ENCODE results near the gene FA2H.

Gene FA2H

GRCh38 chr16:74785031-74785430 is 10.4 kb upstream of the FA2H start:
- no peak for ATAC-seq
- TF ChIP-seq ZNF8 (CRISPR knock-in tag; IDR thresholded peaks at IDR 0.05) (no peak), ARNTL (CRISPR knock-in tag; IDR thresholded peaks at IDR 0.05; ENCODE audit: borderline replicate concordance, low read depth) (no peak), SNAI2 (CRISPR knock-in tag; IDR thresholded peaks at IDR 0.05) (no peak), GLIS3 (CRISPR knock-in tag; IDR thresholded peaks at IDR 0.05) (no peak), TCF4 (CRISPR knock-in tag; IDR thresholded peaks at IDR 0.05; ENCODE audit: borderline replicate concordance) (no peak), ESRRG (CRISPR knock-in tag; IDR thresholded peaks at IDR 0.05) (no peak), ZFP30 (CRISPR knock-in tag; IDR thresholded peaks at IDR 0.05) (no peak), ZFP3 (CRISPR knock-in tag; IDR thresholded peaks at IDR 0.05) (no peak), PPARA (CRISPR knock-in tag; IDR thresholded peaks at IDR 0.05; ENCODE audit: borderline replicate concordance) (no peak), CREB5 (CRISPR knock-in tag; IDR thresholded peaks at IDR 0.05; ENCODE audit: low read depth) (no peak), PATZ1 (CRISPR knock-in tag; IDR thresholded peaks at IDR 0.05; ENCODE audit: borderline replicate concordance) (no peak), RARB (CRISPR knock-in tag; IDR thresholded peaks at IDR 0.05) (no peak), ISL1 (CRISPR knock-in tag; IDR thresholded peaks at IDR 0.05) (no peak), ZNF565 (CRISPR knock-in tag; conservative IDR thresholded peaks at IDR 0.05; ENCODE audit: low read depth) (no peak), OSR1 (CRISPR knock-in tag; IDR thresholded peaks at IDR 0.05) (no peak)
- TF ChIP-seq, protein P1, sequence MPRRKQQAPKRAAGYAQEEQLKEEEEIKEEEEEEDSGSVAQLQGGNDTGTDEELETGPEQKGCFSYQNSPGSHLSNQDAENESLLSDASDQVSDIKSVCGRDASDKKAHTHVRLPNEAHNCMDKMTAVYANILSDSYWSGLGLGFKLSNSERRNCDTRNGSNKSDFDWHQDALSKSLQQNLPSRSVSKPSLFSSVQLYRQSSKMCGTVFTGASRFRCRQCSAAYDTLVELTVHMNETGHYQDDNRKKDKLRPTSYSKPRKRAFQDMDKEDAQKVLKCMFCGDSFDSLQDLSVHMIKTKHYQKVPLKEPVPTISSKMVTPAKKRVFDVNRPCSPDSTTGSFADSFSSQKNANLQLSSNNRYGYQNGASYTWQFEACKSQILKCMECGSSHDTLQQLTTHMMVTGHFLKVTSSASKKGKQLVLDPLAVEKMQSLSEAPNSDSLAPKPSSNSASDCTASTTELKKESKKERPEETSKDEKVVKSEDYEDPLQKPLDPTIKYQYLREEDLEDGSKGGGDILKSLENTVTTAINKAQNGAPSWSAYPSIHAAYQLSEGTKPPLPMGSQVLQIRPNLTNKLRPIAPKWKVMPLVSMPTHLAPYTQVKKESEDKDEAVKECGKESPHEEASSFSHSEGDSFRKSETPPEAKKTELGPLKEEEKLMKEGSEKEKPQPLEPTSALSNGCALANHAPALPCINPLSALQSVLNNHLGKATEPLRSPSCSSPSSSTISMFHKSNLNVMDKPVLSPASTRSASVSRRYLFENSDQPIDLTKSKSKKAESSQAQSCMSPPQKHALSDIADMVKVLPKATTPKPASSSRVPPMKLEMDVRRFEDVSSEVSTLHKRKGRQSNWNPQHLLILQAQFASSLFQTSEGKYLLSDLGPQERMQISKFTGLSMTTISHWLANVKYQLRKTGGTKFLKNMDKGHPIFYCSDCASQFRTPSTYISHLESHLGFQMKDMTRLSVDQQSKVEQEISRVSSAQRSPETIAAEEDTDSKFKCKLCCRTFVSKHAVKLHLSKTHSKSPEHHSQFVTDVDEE (CRISPR knock-in tag; IDR thresholded peaks at IDR 0.05) = no peak

- TF ChIP-seq ARNTL (CRISPR knock-in tag; IDR thresholded peaks at IDR 0.05; ENCODE audit: borderline replicate concordance, low read depth) = no peak
- TF ChIP-seq, protein P1 (CRISPR knock-in tag; IDR thresholded peaks at IDR 0.05) = no peak
- TF ChIP-seq SNAI2 (CRISPR knock-in tag; IDR thresholded peaks at IDR 0.05) = no peak
- no peak for TF ChIP-seq CREB5 (CRISPR knock-in tag; IDR thresholded peaks at IDR 0.05; ENCODE audit: low read depth)
- no peak for TF ChIP-seq ZNF565 (CRISPR knock-in tag; conservative IDR thresholded peaks at IDR 0.05; ENCODE audit: low read depth)
- TF ChIP-seq CSDC2 (CRISPR knock-in tag; IDR thresholded peaks at IDR 0.05) = no peak
- TF ChIP-seq BACH2 (CRISPR knock-in tag; IDR thresholded peaks at IDR 0.05; ENCODE audit: borderline replicate concordance) = no peak
- no peak for TF ChIP-seq ISL1 (CRISPR knock-in tag; IDR thresholded peaks at IDR 0.05)
- TF ChIP-seq TCF4 (CRISPR knock-in tag; IDR thresholded peaks at IDR 0.05; ENCODE audit: borderline replicate concordance) = no peak
- no peak for TF ChIP-seq ZNF70 (CRISPR knock-in tag; IDR thresholded peaks at IDR 0.05)
- TF ChIP-seq ESRRG (CRISPR knock-in tag; IDR thresholded peaks at IDR 0.05) = no peak
- TF ChIP-seq, protein P2, sequence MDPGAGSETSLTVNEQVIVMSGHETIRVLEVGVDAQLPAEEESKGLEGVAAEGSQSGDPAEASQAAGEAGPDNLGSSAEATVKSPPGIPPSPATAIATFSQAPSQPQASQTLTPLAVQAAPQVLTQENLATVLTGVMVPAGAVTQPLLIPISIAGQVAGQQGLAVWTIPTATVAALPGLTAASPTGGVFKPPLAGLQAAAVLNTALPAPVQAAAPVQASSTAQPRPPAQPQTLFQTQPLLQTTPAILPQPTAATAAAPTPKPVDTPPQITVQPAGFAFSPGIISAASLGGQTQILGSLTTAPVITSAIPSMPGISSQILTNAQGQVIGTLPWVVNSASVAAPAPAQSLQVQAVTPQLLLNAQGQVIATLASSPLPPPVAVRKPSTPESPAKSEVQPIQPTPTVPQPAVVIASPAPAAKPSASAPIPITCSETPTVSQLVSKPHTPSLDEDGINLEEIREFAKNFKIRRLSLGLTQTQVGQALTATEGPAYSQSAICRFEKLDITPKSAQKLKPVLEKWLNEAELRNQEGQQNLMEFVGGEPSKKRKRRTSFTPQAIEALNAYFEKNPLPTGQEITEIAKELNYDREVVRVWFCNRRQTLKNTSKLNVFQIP (CRISPR knock-in tag; IDR thresholded peaks at IDR 0.05; ENCODE audit: borderline replicate concordance, low read depth) = no peak
- ATAC-seq = no peak
Observed at GRCh38 chr16:74778646-74779045, 4.0 kb upstream of the FA2H start.

Measured in SK-N-SH treated with all-trans-retinoic acid at 6 μM for 48 hours (cell line).